PC-3 (cell line): ENCODE measurements around the gene PIAS4. TPM values are rescaled to one million over a fixed set of nuclear protein-coding genes. Genes with fewer than 3 reads are reported as not detected.

Source experiments
- ATAC-seq: fragments of 200-7000 bp; cut with Tn5 transposase; 2 replicates; pipeline ENCODE4 v1.9.1; 2020; ENCODE audit warnings: mild to moderate bottlenecking, moderate library complexity
- BruUV-seq: library from RNA; stranded (reverse); fragments of 400-500 nt; replicated peaks from 2 replicates; lab custom pipeline; 2021; lab: Mats Ljungman, UMichigan
- CTCF ChIA-PET: fragments of 300-600 bp; sonication (Branson Sonifier 250); formaldehyde crosslinking; loops from one replicate; lab custom pipeline; 2022; ENCODE audit warnings: antibody characterized with exemption; lab: Charles Lee
- POLR2A ChIA-PET: fragments of 300-600 bp; sonication (Branson Sonifier 250); formaldehyde crosslinking; loops from one replicate; lab custom pipeline; 2022; ENCODE audit warnings: antibody characterized with exemption; ENCODE audit not compliant: unreplicated experiment; lab: Charles Lee
- DNase-seq: peaks from one replicate; pipeline ENCODE4 v3.0.0-alpha.2; 2015
- H2AFZ ChIP-seq: fragments of 300-600 bp; sonication (generic); 2 replicates; pipeline ENCODE4 v1.6.0; 2016; ENCODE audit warnings: antibody characterized with exemption, low read length
- H3F3A ChIP-seq: fragments of 300-600 bp; sonication (generic); one replicate; pipeline ENCODE4 v1.6.0; 2017; ENCODE audit warnings: antibody characterized with exemption, low read length, control low read depth, mild to moderate bottlenecking; ENCODE audit not compliant: unreplicated experiment
- H3K27ac ChIP-seq: fragments of 300-600 bp; sonication (generic); 2 replicates; pipeline ENCODE4 v1.5.1; 2016; ENCODE audit warnings: mild to moderate bottlenecking, low read length
- H3K27me3 ChIP-seq: fragments of 300-600 bp; sonication (generic); 2 replicates; pipeline ENCODE4 v1.6.1; 2016; ENCODE audit warnings: low read length, mixed read lengths
- H3K36me3 ChIP-seq: fragments of 300-600 bp; sonication (generic); 2 replicates; pipeline ENCODE4 v1.6.1; 2016; ENCODE audit warnings: low read depth, mixed run types, low read length, mixed read lengths
- H3K4me1 ChIP-seq: fragments of 300-600 bp; sonication (generic); 2 replicates; pipeline ENCODE4 v1.5.1; 2016; ENCODE audit warnings: low read length; ENCODE audit not compliant: insufficient read depth
- H3K4me2 ChIP-seq: fragments of 300-600 bp; sonication (generic); 2 replicates; pipeline ENCODE4 v1.6.0; 2016; ENCODE audit warnings: low read length
- H3K4me3 ChIP-seq: fragments of 300-600 bp; sonication (generic); 2 replicates; pipeline ENCODE4 v1.5.1; 2016; ENCODE audit warnings: mild to moderate bottlenecking, low read length, mixed read lengths
- H3K79me2 ChIP-seq: fragments of 300-600 bp; sonication (generic); 2 replicates; pipeline ENCODE4 v1.6.1; 2017; ENCODE audit warnings: low read length, mixed read lengths
- H3K9ac ChIP-seq: fragments of 300-600 bp; sonication (generic); 2 replicates; pipeline ENCODE4 v1.6.0; 2016; ENCODE audit warnings: mild to moderate bottlenecking, low read length
- H3K9me2 ChIP-seq: fragments of 300-600 bp; sonication (generic); replicated peaks from 2 replicates; pipeline ENCODE4 v1.6.1; 2016; ENCODE audit warnings: mixed run types, low read length, mixed read lengths
- H3K9me3 ChIP-seq: fragments of 300-600 bp; sonication (generic); 2 replicates; pipeline ENCODE4 v1.6.1; 2016; ENCODE audit warnings: low read length, mixed read lengths
- H4K20me1 ChIP-seq: fragments of 300-600 bp; sonication (generic); 2 replicates; pipeline ENCODE4 v1.6.1; 2016; ENCODE audit warnings: low read length, mixed read lengths
- CTCF ChIP-seq: fragments of 300-600 bp; sonication (generic); conservative IDR thresholded peaks from 2 replicates; pipeline ENCODE4 v1.5.1; 2017; ENCODE audit warnings: antibody characterized with exemption, low read depth, mild to moderate bottlenecking, low read length
- EZH2 ChIP-seq: fragments of 300-600 bp; sonication (generic); IDR thresholded peaks from one replicate; pipeline ENCODE4 v1.6.1; 2017; ENCODE audit warnings: antibody characterized with exemption, mild to moderate bottlenecking, low read length; ENCODE audit not compliant: unreplicated experiment
- EZH2phosphoT487 ChIP-seq: fragments of 300-600 bp; sonication (generic); IDR thresholded peaks from 2 replicates; pipeline ENCODE4 v1.6.1; 2018; ENCODE audit warnings: mild to moderate bottlenecking, antibody characterized with exemption, low read length, borderline replicate concordance
- intact Hi-C: fragments of 100-400 bp; cut with micrococcal nuclease; formaldehyde crosslinking; loops from 2 replicates; pipeline ENCODE4 v1.9.0; 2023
- total RNA-seq: library from RNA; depleted of rRNA; stranded (reverse); fragments of >200 nt; gene quantifications from 2 replicates; pipeline ENCODE4 v1.2.3, GENCODE V29; 2014

Gene PIAS4
- total RNA-seq, 1 experiment from 2014 or later: 21.0 TPM

- H3K9me2 ChIP-seq: no peaks in the 10 kb centered on the region
- no peaks in the 10 kb centered on the region for H3K9me3 ChIP-seq
- ChIA-PET CTCF (no interaction called here), POLR2A (no interaction called here)
- peak overlapping the region; percentile 50 for H3K4me2 ChIP-seq
- TF ChIP-seq CTCF (no peak), EZH2phosphoT487 (no peak), EZH2 (no peak)
- DNase-seq (no peak), ATAC-seq (no peak)
- intact Hi-C loops: no loop called here
- no peak overlapping the region for H3K9ac ChIP-seq
- BruUV-seq: no TSS peak
- H4K20me1 ChIP-seq: peaks cover 5% of the 10 kb centered on the region; the same call in 1 of the 2 replicates
- peaks cover 9% of the 10 kb centered on the region for H3K36me3 ChIP-seq
- H3K27ac ChIP-seq: peak overlapping the region; percentile 99
- no peak overlapping the region for H2AFZ ChIP-seq
- peaks cover 89% of the 10 kb centered on the region for H3K79me2 ChIP-seq
- H3K4me3 ChIP-seq: no peak overlapping the region
- no peaks in the 10 kb centered on the region for H3F3A ChIP-seq
- H3K4me1 ChIP-seq: peaks cover 33% of the 10 kb centered on the region
- no peaks in the 10 kb centered on the region for H3K27me3 ChIP-seq
Observed at GRCh38 chr19:4053423-4054324, 46.1 kb downstream of the PIAS4 start.

GRCh38 chr19:4054441-4055208 is 47.1 kb downstream of the PIAS4 start:
- BruUV-seq: no TSS peak
- Histone ChIP-seq H3K27ac (no peak overlapping the region), H3K36me3 (peaks cover 9% of the 10 kb centered on the region), H3K4me1 (peaks cover 39% of the 10 kb centered on the region), H2AFZ (no peak overlapping the region), H3K9ac (no peak overlapping the region), H3K4me2 (no peak overlapping the region), H3F3A (no peaks in the 10 kb centered on the region), H4K20me1 (peaks cover 5% of the 10 kb centered on the region; the same call in 1 of the 2 replicates), H3K4me3 (no peak overlapping the region), H3K79me2 (peaks cover 91% of the 10 kb centered on the region), H3K27me3 (no peaks in the 10 kb centered on the region), H3K9me3 (no peaks in the 10 kb centered on the region), H3K9me2 (no peaks in the 10 kb centered on the region)
- POLR2A ChIA-PET: no interaction called here
- CTCF ChIA-PET: no interaction called here
- no peak for ATAC-seq
- TF ChIP-seq EZH2phosphoT487: no peak
- TF ChIP-seq CTCF: no peak
- TF ChIP-seq EZH2: no peak
- intact Hi-C loops: no loop called here
- no peak for DNase-seq
